Suprapubic skin (tissue), 4 donors: ENCODE data around the gene LRP1B. TPM values are rescaled to one million over a fixed set of nuclear protein-coding genes. Genes with fewer than 3 reads are reported as not detected.

Experiments used
- DNase-seq, 2 donors: peaks; one replicate each; pipeline ENCODE4 v3.0.0-alpha.2; 2019; ENCODE audit warnings: low spot score in 2 of 2
- H3K27ac ChIP-seq: fragments of 200-600 bp; sonication (generic); one replicate; pipeline ENCODE4 v1.5.1; 2019
- H3K27me3 ChIP-seq: fragments of 200-600 bp; sonication (generic); one replicate; pipeline ENCODE4 v1.5.1; 2019
- H3K36me3 ChIP-seq: fragments of 200-600 bp; sonication (generic); one replicate; pipeline ENCODE4 v1.5.1; 2019
- H3K4me1 ChIP-seq: fragments of 200-600 bp; sonication (generic); one replicate; pipeline ENCODE4 v1.5.1; 2019
- H3K4me3 ChIP-seq: fragments of 200-600 bp; sonication (generic); one replicate; pipeline ENCODE4 v1.5.1; 2019; ENCODE audit warnings: mild to moderate bottlenecking
- H3K9me3 ChIP-seq: fragments of 200-600 bp; sonication (generic); one replicate; pipeline ENCODE4 v1.5.1; 2019
- EP300 ChIP-seq: sonication (generic); formaldehyde crosslinking; IDR thresholded peaks from one replicate; pipeline ENCODE4 v1.6.1; 2017; ENCODE audit warnings: antibody characterized with exemption
- POLR2A ChIP-seq, 2 donors: fragments of 450-650 bp; IDR thresholded peaks; one replicate each; pipeline ENCODE4 v1.6.1; 2017; ENCODE audit warnings: antibody characterized with exemption in 2 of 2, mild to moderate bottlenecking in 2 of 2, moderate library complexity in 2 of 2
- POLR2AphosphoS5 ChIP-seq, 3 donors: sonication (generic); formaldehyde crosslinking; IDR thresholded peaks; one replicate each; pipeline ENCODE4 v1.6.1; 2017; ENCODE audit warnings: antibody characterized with exemption in 3 of 3
- WGBS: methylation state at CpG from one replicate; pipeline ENCODE4 v1.1.5; 2018; 5-methylcytosine and 5-hydroxymethylcytosine counted together
- total RNA-seq, 4 donors: library from RNA; depleted of rRNA; stranded (reverse); fragments of >200 nt; gene quantifications; one replicate each; pipeline ENCODE4 v1.1.0, GENCODE V29; 2016
- TF ChIP-seq, protein P1 (sequence below), 2 donors: fragments of 200-600 bp in 1 of 2; fragments of 450-650 bp in 1 of 2; sonication (generic) in 1 of 2; IDR thresholded peaks; one replicate each; pipeline ENCODE4 v1.5.1; 2016 to 2019; ENCODE audit warnings: antibody characterized with exemption in 2 of 2, mild to moderate bottlenecking in 1 of 2, moderate library complexity in 1 of 2

Gene LRP1B
- total RNA-seq, 4 donors from 2014 or later, result 0.11 to 2.7 (median 1.3) TPM

DNA sequence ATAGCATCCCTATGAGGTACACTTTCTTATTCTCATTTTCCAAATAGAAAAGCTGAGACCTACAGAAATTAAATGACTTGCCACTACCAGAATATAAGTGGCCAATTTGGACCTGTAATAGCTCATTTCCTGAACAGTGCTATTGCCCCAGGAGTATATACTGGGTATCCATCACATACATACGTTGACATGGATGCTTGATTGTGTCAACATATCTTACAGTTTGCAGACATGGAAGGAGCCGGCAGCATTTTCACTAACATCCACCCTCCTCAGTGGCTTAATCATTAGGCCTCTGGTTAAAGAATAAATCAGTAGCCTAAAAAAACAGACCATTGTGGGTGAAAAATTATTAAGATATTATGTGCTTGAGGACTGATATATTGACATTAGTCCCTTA lies 829.3 kb downstream of the LRP1B start:
- Histone ChIP-seq H3K36me3 (no peaks in the 10 kb centered on the region), H3K9me3 (no peaks in the 10 kb centered on the region), H3K4me3 (no peak overlapping the region), H3K27ac (no peak overlapping the region), H3K27me3 (no peaks in the 10 kb centered on the region), H3K4me1 (no peaks in the 10 kb centered on the region)
- WGBS, result 76% methylated on average over 2 of the region's 2 CpGs
- no peak for DNase-seq
- TF ChIP-seq EP300, result no peak
- TF ChIP-seq POLR2AphosphoS5 (IDR thresholded peaks at IDR 0.05), result no peak
- no peak for TF ChIP-seq POLR2A (IDR thresholded peaks at IDR 0.05)
- TF ChIP-seq, protein P1, sequence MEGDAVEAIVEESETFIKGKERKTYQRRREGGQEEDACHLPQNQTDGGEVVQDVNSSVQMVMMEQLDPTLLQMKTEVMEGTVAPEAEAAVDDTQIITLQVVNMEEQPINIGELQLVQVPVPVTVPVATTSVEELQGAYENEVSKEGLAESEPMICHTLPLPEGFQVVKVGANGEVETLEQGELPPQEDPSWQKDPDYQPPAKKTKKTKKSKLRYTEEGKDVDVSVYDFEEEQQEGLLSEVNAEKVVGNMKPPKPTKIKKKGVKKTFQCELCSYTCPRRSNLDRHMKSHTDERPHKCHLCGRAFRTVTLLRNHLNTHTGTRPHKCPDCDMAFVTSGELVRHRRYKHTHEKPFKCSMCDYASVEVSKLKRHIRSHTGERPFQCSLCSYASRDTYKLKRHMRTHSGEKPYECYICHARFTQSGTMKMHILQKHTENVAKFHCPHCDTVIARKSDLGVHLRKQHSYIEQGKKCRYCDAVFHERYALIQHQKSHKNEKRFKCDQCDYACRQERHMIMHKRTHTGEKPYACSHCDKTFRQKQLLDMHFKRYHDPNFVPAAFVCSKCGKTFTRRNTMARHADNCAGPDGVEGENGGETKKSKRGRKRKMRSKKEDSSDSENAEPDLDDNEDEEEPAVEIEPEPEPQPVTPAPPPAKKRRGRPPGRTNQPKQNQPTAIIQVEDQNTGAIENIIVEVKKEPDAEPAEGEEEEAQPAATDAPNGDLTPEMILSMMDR (IDR thresholded peaks at IDR 0.05), result no peak

DNA sequence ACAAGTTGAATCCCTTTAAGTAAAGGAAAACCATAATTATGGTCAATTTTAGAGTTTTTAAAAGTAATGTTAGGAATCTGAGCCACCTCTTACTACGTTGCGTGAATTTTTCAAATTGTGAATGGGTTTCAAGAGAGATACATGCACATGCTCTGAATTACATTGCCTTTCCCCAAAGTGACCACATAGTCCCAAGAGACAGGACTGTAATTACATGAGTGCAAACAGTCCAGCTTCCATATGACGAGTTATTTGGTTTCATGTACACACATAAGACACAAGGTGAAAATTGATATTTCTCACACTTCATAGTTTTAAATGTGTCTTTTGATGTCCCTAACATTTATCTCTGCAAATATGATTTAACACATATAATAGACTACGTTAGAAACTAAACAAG lies 850.8 kb downstream of the LRP1B start:
- 82% methylated on average over 4 of the region's 4 CpGs for WGBS

DNA sequence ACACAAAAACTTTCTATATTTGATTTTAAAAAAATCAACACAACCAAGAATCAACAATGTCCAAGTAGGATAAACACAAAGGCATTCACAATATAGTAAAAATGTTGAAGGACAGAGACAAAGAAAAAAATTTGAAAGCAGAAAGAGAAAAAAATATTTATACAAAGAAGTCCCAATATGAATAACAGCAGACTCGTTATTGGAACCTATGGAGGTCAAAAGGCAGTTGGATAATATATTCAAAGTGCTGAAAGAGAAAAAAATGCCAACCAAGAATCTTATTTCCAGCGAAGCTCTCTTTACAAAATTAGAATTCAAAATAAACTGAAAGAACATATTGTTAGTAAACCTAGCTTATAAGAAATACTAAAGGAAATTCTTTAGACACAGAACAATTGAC lies 859.5 kb downstream of the LRP1B start:
- Histone ChIP-seq H3K4me3 (no peak overlapping the region), H3K9me3 (peaks cover 14% of the 10 kb centered on the region), H3K36me3 (no peaks in the 10 kb centered on the region), H3K4me1 (no peaks in the 10 kb centered on the region), H3K27ac (no peak overlapping the region), H3K27me3 (no peaks in the 10 kb centered on the region)
- TF ChIP-seq, protein P1 (IDR thresholded peaks at IDR 0.05), result no peak
- TF ChIP-seq POLR2AphosphoS5 (IDR thresholded peaks at IDR 0.05) (no peak), POLR2A (IDR thresholded peaks at IDR 0.05) (no peak), EP300 (no peak)
- DNase-seq, result no peak
- 86% methylated on average over 2 of the region's 2 CpGs for WGBS

More for the DNA sequence above, 850.8 kb downstream of the LRP1B start:
- Histone ChIP-seq H3K9me3 (no peaks in the 10 kb centered on the region), H3K36me3 (no peaks in the 10 kb centered on the region), H3K4me1 (no peaks in the 10 kb centered on the region), H3K27me3 (no peaks in the 10 kb centered on the region), H3K4me3 (no peak overlapping the region), H3K27ac (no peak overlapping the region)
- DNase-seq, result no peak
- TF ChIP-seq, protein P1 (IDR thresholded peaks at IDR 0.05), result no peak
- no peak for TF ChIP-seq POLR2A (IDR thresholded peaks at IDR 0.05)
- TF ChIP-seq POLR2AphosphoS5 (IDR thresholded peaks at IDR 0.05), result no peak
- no peak for TF ChIP-seq EP300

GRCh38 chr2:141264848-141265247 lies 866.0 kb downstream of the LRP1B start:
- H3K36me3 ChIP-seq, result no peaks in the 10 kb centered on the region
- H3K4me3 ChIP-seq, result no peak overlapping the region
- 82% methylated on average over 5 of the region's 10 CpGs for WGBS
- no peak for TF ChIP-seq POLR2A (IDR thresholded peaks at IDR 0.05)
- TF ChIP-seq, protein P1 (IDR thresholded peaks at IDR 0.05), result no peak
- TF ChIP-seq EP300, result no peak
- TF ChIP-seq POLR2AphosphoS5 (IDR thresholded peaks at IDR 0.05), result no peak
- no peak for DNase-seq
- no peaks in the 10 kb centered on the region for H3K4me1 ChIP-seq
- H3K27me3 ChIP-seq, result no peaks in the 10 kb centered on the region
- H3K27ac ChIP-seq, result no peak overlapping the region
- H3K9me3 ChIP-seq, result no peaks in the 10 kb centered on the region

DNA sequence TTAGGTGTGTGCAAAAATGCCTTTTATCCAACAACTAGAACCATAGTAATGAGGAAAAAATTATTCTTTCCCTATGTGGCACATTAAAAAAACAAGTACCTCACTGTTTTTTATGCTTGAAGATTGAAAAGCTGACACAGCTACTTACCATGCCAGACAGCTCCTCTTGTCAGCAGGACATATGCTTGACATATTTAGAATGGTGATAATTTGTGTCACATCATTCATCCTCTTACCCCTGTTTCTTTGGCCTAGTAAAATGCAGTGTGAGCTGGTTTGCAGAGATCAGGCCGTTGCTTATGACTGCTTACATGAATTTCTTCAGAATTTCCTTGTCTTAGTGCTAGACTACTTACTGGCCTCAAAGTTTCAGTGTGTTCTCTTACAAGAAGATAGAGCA lies 869.9 kb downstream of the LRP1B start:
- no peak for DNase-seq
- Histone ChIP-seq H3K4me3 (no peak overlapping the region), H3K27ac (no peak overlapping the region), H3K36me3 (no peaks in the 10 kb centered on the region), H3K4me1 (no peaks in the 10 kb centered on the region), H3K27me3 (no peaks in the 10 kb centered on the region), H3K9me3 (no peaks in the 10 kb centered on the region)
- 57% methylated on average over 1 of the region's 1 CpG for WGBS
- TF ChIP-seq, protein P1 (IDR thresholded peaks at IDR 0.05), result no peak
- no peak for TF ChIP-seq POLR2A (IDR thresholded peaks at IDR 0.05)
- TF ChIP-seq EP300, result no peak
- no peak for TF ChIP-seq POLR2AphosphoS5 (IDR thresholded peaks at IDR 0.05)
